Bone marrow (tissue), 2 donors: ENCODE measurements around the gene TMC4.

ENCODE experiments used
- DNase-seq, 2 donors: peaks; one replicate each; lab custom pipeline; 2025; lab: John Stamatoyannopoulos, UW

Gene TMC4

GRCh38 chr19:54133312-54133956, 39.5 kb downstream of the TMC4 start:
- DNase-seq = no peak

DNA sequence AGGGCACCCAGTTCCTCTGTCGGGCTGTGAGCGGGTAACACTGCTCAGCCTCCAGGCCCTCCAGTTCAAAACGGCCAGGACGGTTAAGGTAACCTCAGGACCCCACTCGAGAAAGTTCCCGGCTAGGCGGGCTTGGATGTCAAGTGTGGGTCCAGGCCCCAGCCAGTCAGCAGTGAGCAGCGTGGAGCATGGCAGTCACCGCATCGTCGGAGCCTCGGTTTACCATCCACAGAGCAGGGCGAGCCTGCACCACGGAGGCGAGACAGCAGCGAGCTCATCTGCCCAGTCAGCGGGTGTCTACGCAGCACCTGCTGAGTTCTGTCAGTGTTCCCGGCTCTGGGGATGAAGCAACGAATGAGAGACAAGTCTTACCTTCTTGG, 43.4 kb downstream of the TMC4 start:
- no peak for DNase-seq

- no peak for DNase-seq
Observed at GRCh38 chr19:54128796-54129616, 44.0 kb downstream of the TMC4 start.

DNA sequence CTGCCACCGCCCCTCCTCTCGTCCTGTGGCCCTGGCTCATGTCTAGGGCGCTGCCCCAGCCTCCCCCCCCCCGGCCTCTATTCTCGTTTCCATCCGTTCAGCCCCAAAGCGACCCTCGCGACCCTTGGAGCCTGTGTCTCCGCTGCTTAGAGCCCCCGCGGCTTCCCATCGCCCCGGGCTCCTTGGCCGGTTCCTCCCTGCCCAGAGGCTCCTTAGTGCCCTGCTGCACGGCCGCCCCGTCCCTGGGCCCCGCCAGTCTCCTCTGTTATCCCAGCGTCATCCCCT, 44.6 kb downstream of the TMC4 start:
- no peak for DNase-seq

DNA sequence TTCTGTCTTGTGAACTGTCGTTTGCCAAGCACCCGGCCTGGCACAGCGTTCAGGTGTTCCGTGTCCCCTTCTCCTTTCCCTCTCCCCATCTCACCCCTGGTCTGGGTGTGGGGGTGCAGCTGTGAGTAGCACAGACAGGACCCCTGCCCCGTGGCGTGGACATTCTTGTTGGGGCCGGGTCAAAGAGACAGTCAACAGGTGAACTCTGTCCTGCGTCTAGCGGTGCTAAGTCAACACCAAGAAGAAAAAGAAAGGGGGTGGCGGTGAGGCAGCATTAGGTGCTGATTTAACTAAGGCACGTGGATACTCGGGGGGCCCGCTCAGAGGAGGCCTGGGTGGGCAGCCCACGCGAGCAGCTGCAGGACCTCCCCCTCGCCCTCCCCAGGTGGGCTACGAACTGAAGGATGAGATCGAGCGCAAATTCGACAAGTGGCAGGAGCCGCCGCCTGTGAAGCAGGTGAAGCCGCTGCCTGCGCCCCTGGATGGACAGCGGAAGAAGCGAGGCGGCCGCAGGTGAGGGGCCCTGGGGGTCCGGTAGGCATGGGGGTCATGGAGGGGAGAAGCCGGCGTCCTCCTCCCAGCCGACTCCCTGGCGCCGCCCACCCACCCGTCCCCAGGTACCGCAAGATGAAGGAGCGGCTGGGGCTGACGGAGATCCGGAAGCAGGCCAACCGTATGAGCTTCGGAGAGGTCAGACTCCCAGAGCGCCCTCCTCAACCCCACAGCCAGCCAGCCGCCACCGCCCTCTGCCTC, 45.1 kb downstream of the TMC4 start:
- DNase-seq = no peak

DNA sequence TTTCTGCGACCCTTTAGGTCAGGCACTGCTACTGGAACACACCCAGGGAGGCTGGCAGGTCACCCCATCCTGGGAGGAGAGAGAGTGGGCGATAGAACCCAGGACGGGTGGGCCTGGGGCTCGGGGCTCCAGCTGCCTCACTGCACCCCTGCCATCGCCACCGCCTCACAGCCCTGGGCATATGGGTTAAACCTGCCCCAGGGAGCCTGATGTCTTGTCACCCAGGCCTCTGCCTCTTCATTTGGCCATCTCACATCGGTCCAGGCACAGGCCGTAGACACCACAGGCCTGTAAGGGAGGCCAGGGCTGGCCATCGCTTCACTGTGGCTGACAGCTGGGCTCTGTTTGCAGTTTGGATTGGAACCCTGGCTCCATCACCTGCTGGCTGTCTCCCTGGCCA, 47.2 kb downstream of the TMC4 start:
- no peak for DNase-seq

DNA sequence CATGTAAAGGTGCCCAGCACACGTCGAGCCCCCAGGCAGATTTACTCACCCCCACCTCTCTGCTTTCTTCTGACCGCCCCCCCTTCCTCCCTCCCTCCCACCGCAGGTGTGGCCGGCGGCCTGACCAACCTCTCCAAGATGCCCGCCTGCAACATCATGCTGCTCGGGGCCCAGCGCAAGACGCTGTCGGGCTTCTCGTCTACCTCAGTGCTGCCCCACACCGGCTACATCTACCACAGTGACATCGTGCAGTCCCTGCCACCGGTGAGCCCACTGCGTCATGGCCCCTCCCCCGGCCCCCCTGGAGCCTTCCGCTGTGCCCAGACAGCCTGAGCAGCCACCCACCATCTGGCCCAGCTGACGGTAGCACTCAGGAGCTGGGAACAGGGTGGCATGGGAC, 48.6 kb downstream of the TMC4 start:
- no peak for DNase-seq

DNA sequence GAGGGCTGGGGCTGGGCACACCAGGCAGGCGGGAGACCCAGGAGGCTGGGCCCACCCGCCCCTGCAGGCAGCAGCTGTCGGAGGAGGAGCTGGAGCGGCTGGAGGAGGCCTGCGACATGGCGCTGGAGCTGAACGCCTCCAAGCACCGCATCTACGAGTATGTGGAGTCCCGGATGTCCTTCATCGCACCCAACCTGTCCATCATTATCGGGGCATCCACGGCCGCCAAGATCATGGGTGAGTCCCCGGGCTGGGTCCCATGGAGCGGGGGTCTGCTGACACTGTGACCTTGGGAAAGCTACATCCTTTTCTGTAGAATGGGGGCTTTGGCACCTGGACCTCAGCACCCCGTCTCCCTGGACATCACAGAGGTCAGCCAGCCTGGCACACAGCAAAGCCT, 49.3 kb downstream of the TMC4 start:
- no peak for DNase-seq

DNA sequence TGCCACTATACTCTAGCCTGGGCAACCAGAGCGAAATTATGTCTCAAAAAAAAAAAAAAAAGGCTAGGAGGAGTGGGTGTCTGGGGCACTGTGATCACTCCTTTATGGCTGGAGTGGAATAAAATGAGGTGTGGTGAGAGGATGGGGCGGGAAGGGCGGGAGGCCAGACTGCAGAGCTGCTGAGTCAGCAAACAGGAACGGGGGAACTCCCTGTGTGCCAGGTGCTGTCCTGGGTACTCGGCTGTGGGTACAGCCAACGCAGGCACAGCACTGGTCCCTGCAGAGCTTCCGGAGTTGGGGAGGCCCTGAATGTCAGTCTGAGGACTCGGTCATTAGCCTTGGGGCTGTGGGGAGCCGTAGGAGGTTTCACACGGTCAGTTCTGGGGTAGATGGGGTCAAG, 51.7 kb downstream of the TMC4 start:
- DNase-seq = no peak

- DNase-seq = peak; percentile 94 to 96
Observed at GRCh38 chr19:54115109-54116063, 57.6 kb downstream of the TMC4 start, which contains the start of the genes PRPF31 and TFPT. Gene PRPF31, plus strand, starts transcription at chr19:54115754. Its CDS starts 2,525 bp downstream, at chr19:54118279. Gene TFPT, minus strand, starts transcription at chr19:54115657. Its CDS starts 388 bp downstream, at chr19:54115269.

- DNase-seq = peak in 1 of 2 donors; percentile 61
Observed at GRCh38 chr19:54114340-54115108, 58.4 kb downstream of the TMC4 start.
